ENCODE measurements around the gene STON2.
A peak's percentile ranks its signal among the peaks of the same experiment; 100 is the strongest.

STON2 gene

GRCh38 chr14:81394739-81395138, 5.4 kb downstream of the STON2 start:
- Histone ChIP-seq H3K56ac (ENCODE audit: low read length) (no peak overlapping the region), H3K23ac (ENCODE audit: low read length) (no peak overlapping the region), H3K79me1 (ENCODE audit: low read length) (no peaks in the 10 kb centered on the region), H2BK15ac (replicated peaks; ENCODE audit: low read depth) (no peak overlapping the region), H3K9ac (ENCODE audit: low read length) (no peak overlapping the region), H2BK120ac (ENCODE audit: low read depth, low read length) (no peak overlapping the region), H3K4me2 (ENCODE audit: low read length) (no peak overlapping the region), H3K79me2 (ENCODE audit: control insufficient read depth, insufficient read depth, low read length) (no peaks in the 10 kb centered on the region), H3K36me3 (ENCODE audit: control insufficient read depth, insufficient read depth, low read length) (no peaks in the 10 kb centered on the region), H4K8ac (ENCODE audit: low read depth, low read length) (no peak overlapping the region), H3K4me3 (ENCODE audit: low read length) (no peak overlapping the region), H2AK5ac (ENCODE audit: low read length) (no peak overlapping the region), H2BK5ac (ENCODE audit: low read length) (no peak overlapping the region), H3K4me1 (ENCODE audit: control insufficient read depth, low read depth, low read length) (no peaks in the 10 kb centered on the region), H3K18ac (ENCODE audit: low read length) (no peak overlapping the region), H3K27ac (ENCODE audit: low read depth, low read length) (no peak overlapping the region), H3K27me3 (ENCODE audit: insufficient read depth, low read length, poor library complexity) (no peaks in the 10 kb centered on the region), H3K4ac (ENCODE audit: low read depth, low read length) (no peak overlapping the region), H4K5ac (ENCODE audit: low read length) (no peak overlapping the region)
- WGBS (ENCODE audit: extremely low coverage, insufficient coverage, low lambda C conversion rate) = no CpG with 5 or more reads among the region's 1 CpG
- DNase-seq = no peak

- Histone ChIP-seq H2BK15ac (replicated peaks; ENCODE audit: low read depth) (no peak overlapping the region), H3K9ac (ENCODE audit: low read length) (no peak overlapping the region), H3K23ac (ENCODE audit: low read length) (no peak overlapping the region), H2BK120ac (ENCODE audit: low read depth, low read length) (no peak overlapping the region), H3K56ac (ENCODE audit: low read length) (no peak overlapping the region), H3K4me2 (ENCODE audit: low read length) (no peak overlapping the region), H3K18ac (ENCODE audit: low read length) (no peak overlapping the region), H3K79me2 (ENCODE audit: control insufficient read depth, insufficient read depth, low read length) (no peaks in the 10 kb centered on the region), H3K4ac (ENCODE audit: low read depth, low read length) (no peak overlapping the region), H3K79me1 (ENCODE audit: low read length) (no peaks in the 10 kb centered on the region), H2BK5ac (ENCODE audit: low read length) (no peak overlapping the region), H3K4me3 (ENCODE audit: low read length) (no peak overlapping the region), H2AK5ac (ENCODE audit: low read length) (no peak overlapping the region), H4K5ac (ENCODE audit: low read length) (no peak overlapping the region), H3K27ac (ENCODE audit: low read depth, low read length) (no peak overlapping the region), H3K4me1 (ENCODE audit: control insufficient read depth, low read depth, low read length) (no peaks in the 10 kb centered on the region), H4K8ac (ENCODE audit: low read depth, low read length) (no peak overlapping the region), H3K27me3 (ENCODE audit: insufficient read depth, low read length, poor library complexity) (no peaks in the 10 kb centered on the region), H3K36me3 (ENCODE audit: control insufficient read depth, insufficient read depth, low read length) (no peaks in the 10 kb centered on the region)
- DNase-seq = peak; percentile 38
- WGBS (ENCODE audit: extremely low coverage, insufficient coverage, low lambda C conversion rate) = no CpG with 5 or more reads among the region's 6 CpGs
These were observed 7.0 kb downstream of the STON2 start for GRCh38 chr14:81392976-81393643.

GRCh38 chr14:81392052-81392451, 8.1 kb downstream of the STON2 start:
- Histone ChIP-seq H2BK15ac (replicated peaks; ENCODE audit: low read depth) (no peak overlapping the region), H3K79me1 (ENCODE audit: low read length) (no peaks in the 10 kb centered on the region), H3K9ac (ENCODE audit: low read length) (no peak overlapping the region), H3K23ac (ENCODE audit: low read length) (no peak overlapping the region), H4K5ac (ENCODE audit: low read length) (no peak overlapping the region), H4K8ac (ENCODE audit: low read depth, low read length) (no peak overlapping the region), H3K4me1 (ENCODE audit: control insufficient read depth, low read depth, low read length) (no peaks in the 10 kb centered on the region), H3K36me3 (ENCODE audit: control insufficient read depth, insufficient read depth, low read length) (no peaks in the 10 kb centered on the region), H3K4me3 (ENCODE audit: low read length) (no peak overlapping the region), H3K79me2 (ENCODE audit: control insufficient read depth, insufficient read depth, low read length) (no peaks in the 10 kb centered on the region), H2AK5ac (ENCODE audit: low read length) (no peak overlapping the region), H2BK120ac (ENCODE audit: low read depth, low read length) (no peak overlapping the region), H3K4me2 (ENCODE audit: low read length) (no peak overlapping the region), H3K27me3 (ENCODE audit: insufficient read depth, low read length, poor library complexity) (no peaks in the 10 kb centered on the region), H3K4ac (ENCODE audit: low read depth, low read length) (no peak overlapping the region), H3K56ac (ENCODE audit: low read length) (no peak overlapping the region), H2BK5ac (ENCODE audit: low read length) (no peak overlapping the region), H3K18ac (ENCODE audit: low read length) (no peak overlapping the region), H3K27ac (ENCODE audit: low read depth, low read length) (no peak overlapping the region)
- WGBS (ENCODE audit: extremely low coverage, insufficient coverage, low lambda C conversion rate) = no CpG with 5 or more reads among the region's 5 CpGs
- no peak for DNase-seq

- no peak overlapping the region for H2BK120ac ChIP-seq (ENCODE audit: low read depth, low read length)
- H3K18ac ChIP-seq (ENCODE audit: low read length) = no peak overlapping the region
- H3K4me1 ChIP-seq (ENCODE audit: control insufficient read depth, low read depth, low read length) = no peaks in the 10 kb centered on the region
- no peaks in the 10 kb centered on the region for H3K27me3 ChIP-seq (ENCODE audit: insufficient read depth, low read length, poor library complexity)
- WGBS (ENCODE audit: extremely low coverage, insufficient coverage, low lambda C conversion rate) = no CpG with 5 or more reads among the region's 3 CpGs
- H4K8ac ChIP-seq (ENCODE audit: low read depth, low read length) = no peak overlapping the region
- H3K36me3 ChIP-seq (ENCODE audit: control insufficient read depth, insufficient read depth, low read length) = no peaks in the 10 kb centered on the region
- no peak overlapping the region for H3K4me3 ChIP-seq (ENCODE audit: low read length)
- no peak overlapping the region for H3K56ac ChIP-seq (ENCODE audit: low read length)
- no peak overlapping the region for H4K5ac ChIP-seq (ENCODE audit: low read length)
- H2BK15ac ChIP-seq (replicated peaks; ENCODE audit: low read depth) = no peak overlapping the region
- H3K4me2 ChIP-seq (ENCODE audit: low read length) = no peak overlapping the region
- no peak for DNase-seq
- no peak overlapping the region for H3K23ac ChIP-seq (ENCODE audit: low read length)
- H3K27ac ChIP-seq (ENCODE audit: low read depth, low read length) = no peak overlapping the region
- no peak overlapping the region for H3K9ac ChIP-seq (ENCODE audit: low read length)
- H3K79me1 ChIP-seq (ENCODE audit: low read length) = no peaks in the 10 kb centered on the region
- H3K4ac ChIP-seq (ENCODE audit: low read depth, low read length) = no peak overlapping the region
- H3K79me2 ChIP-seq (ENCODE audit: control insufficient read depth, insufficient read depth, low read length) = no peaks in the 10 kb centered on the region
- H2BK5ac ChIP-seq (ENCODE audit: low read length) = no peak overlapping the region
- H2AK5ac ChIP-seq (ENCODE audit: low read length) = no peak overlapping the region
These were observed 9.4 kb downstream of the STON2 start for GRCh38 chr14:81390696-81391095.

- Histone ChIP-seq H3K27me3 (ENCODE audit: insufficient read depth, low read length, poor library complexity) (no peaks in the 10 kb centered on the region), H3K79me1 (ENCODE audit: low read length) (no peaks in the 10 kb centered on the region), H2BK5ac (ENCODE audit: low read length) (no peak overlapping the region), H4K5ac (ENCODE audit: low read length) (no peak overlapping the region), H3K23ac (ENCODE audit: low read length) (no peak overlapping the region), H3K36me3 (ENCODE audit: control insufficient read depth, insufficient read depth, low read length) (no peaks in the 10 kb centered on the region), H3K56ac (ENCODE audit: low read length) (no peak overlapping the region), H2BK15ac (replicated peaks; ENCODE audit: low read depth) (no peak overlapping the region), H3K79me2 (ENCODE audit: control insufficient read depth, insufficient read depth, low read length) (no peaks in the 10 kb centered on the region), H3K18ac (ENCODE audit: low read length) (no peak overlapping the region), H3K4me1 (ENCODE audit: control insufficient read depth, low read depth, low read length) (no peaks in the 10 kb centered on the region), H2AK5ac (ENCODE audit: low read length) (no peak overlapping the region), H2BK120ac (ENCODE audit: low read depth, low read length) (no peak overlapping the region), H3K27ac (ENCODE audit: low read depth, low read length) (no peak overlapping the region), H3K4ac (ENCODE audit: low read depth, low read length) (no peak overlapping the region), H3K9ac (ENCODE audit: low read length) (no peak overlapping the region), H3K4me3 (ENCODE audit: low read length) (no peak overlapping the region), H4K8ac (ENCODE audit: low read depth, low read length) (no peak overlapping the region), H3K4me2 (ENCODE audit: low read length) (no peak overlapping the region)
- no peak for DNase-seq
- no CpG with 5 or more reads among the region's 2 CpGs for WGBS (ENCODE audit: extremely low coverage, insufficient coverage, low lambda C conversion rate)
These were observed 11.8 kb downstream of the STON2 start for GRCh38 chr14:81388336-81388735.

- Histone ChIP-seq H2BK5ac (ENCODE audit: low read length) (no peak overlapping the region), H2BK120ac (ENCODE audit: low read depth, low read length) (no peak overlapping the region), H3K18ac (ENCODE audit: low read length) (no peak overlapping the region), H4K5ac (ENCODE audit: low read length) (no peak overlapping the region), H4K8ac (ENCODE audit: low read depth, low read length) (no peak overlapping the region), H3K36me3 (ENCODE audit: control insufficient read depth, insufficient read depth, low read length) (no peaks in the 10 kb centered on the region), H3K4me3 (ENCODE audit: low read length) (no peak overlapping the region), H3K4ac (ENCODE audit: low read depth, low read length) (no peak overlapping the region), H3K79me2 (ENCODE audit: control insufficient read depth, insufficient read depth, low read length) (no peaks in the 10 kb centered on the region), H3K4me2 (ENCODE audit: low read length) (no peak overlapping the region), H2AK5ac (ENCODE audit: low read length) (no peak overlapping the region), H3K56ac (ENCODE audit: low read length) (no peak overlapping the region), H3K79me1 (ENCODE audit: low read length) (no peaks in the 10 kb centered on the region), H2BK15ac (replicated peaks; ENCODE audit: low read depth) (no peak overlapping the region), H3K4me1 (ENCODE audit: control insufficient read depth, low read depth, low read length) (no peaks in the 10 kb centered on the region), H3K27ac (ENCODE audit: low read depth, low read length) (no peak overlapping the region), H3K9ac (ENCODE audit: low read length) (no peak overlapping the region), H3K23ac (ENCODE audit: low read length) (no peak overlapping the region), H3K27me3 (ENCODE audit: insufficient read depth, low read length, poor library complexity) (no peaks in the 10 kb centered on the region)
- WGBS (ENCODE audit: extremely low coverage, insufficient coverage, low lambda C conversion rate) = no CpG with 5 or more reads among the region's 4 CpGs
- no peak for DNase-seq
These were observed 13.8 kb downstream of the STON2 start for GRCh38 chr14:81386290-81386745.

Measured in mesendoderm (in vitro differentiated cells).